ENCODE measurements around the gene EPB41L4A. TPM values are rescaled to one million over a fixed set of nuclear protein-coding genes. Genes with fewer than 3 reads are reported as not detected.
A peak's percentile ranks its signal among the peaks of the same experiment; 100 is the strongest.
"Not testable (repeated sequence)": the region's sequence is repeated elsewhere in the genome, so short reads cannot be mapped to it uniquely, and the experiment has no call there.

The EPB41L4A gene, protein sequence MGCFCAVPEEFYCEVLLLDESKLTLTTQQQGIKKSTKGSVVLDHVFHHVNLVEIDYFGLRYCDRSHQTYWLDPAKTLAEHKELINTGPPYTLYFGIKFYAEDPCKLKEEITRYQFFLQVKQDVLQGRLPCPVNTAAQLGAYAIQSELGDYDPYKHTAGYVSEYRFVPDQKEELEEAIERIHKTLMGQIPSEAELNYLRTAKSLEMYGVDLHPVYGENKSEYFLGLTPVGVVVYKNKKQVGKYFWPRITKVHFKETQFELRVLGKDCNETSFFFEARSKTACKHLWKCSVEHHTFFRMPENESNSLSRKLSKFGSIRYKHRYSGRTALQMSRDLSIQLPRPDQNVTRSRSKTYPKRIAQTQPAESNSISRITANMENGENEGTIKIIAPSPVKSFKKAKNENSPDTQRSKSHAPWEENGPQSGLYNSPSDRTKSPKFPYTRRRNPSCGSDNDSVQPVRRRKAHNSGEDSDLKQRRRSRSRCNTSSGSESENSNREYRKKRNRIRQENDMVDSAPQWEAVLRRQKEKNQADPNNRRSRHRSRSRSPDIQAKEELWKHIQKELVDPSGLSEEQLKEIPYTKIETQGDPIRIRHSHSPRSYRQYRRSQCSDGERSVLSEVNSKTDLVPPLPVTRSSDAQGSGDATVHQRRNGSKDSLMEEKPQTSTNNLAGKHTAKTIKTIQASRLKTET
- total RNA-seq = 10 to 100 TPM in 3 of 4 donors, 1 to 10 TPM in 1; 9.1 to 16.2 (median 14.1) TPM

DNA sequence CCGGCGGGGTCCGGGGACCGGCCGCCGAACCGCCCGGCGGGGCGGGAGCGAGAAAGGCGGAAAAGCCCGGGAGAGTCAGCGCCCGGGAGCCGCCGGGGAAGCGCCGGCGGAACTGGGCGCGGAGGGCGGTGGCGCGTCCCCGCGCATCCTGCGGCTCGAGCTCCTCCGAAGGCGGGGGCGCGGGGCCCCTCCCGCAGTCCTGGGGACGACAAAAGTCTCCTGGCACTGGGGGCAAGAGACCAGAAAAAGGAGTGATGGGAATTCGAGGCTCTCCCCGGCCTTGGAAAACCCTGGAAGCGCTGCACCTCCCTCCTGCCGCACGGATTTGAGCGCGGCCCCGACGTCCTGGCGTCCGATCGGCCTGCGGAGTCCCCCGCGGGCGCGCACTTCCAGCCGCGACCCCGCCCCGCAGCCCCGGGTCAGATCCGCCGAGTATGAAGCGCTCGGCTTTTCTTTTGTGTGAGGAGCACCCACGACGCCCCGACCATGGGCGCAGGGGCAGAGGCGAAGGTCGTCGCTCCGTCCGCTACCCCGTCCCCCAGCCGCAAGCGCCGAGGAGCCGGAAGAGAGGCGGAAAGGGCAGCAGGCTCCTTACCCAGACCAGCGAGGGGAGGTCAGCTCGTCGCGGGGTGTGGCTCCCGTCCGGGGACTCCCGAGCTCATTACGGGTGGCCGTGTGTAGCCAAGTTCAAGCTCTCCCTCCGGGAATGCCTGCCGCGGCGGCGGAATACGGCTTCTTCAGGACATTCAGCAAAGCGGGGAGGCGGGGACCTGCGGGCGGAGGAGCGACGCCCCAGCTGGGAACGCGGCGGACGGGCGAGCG is at the start of gene EPB41L4A:
EPB41L4A (minus strand) TSS at position 114 of the 822 bp plus-strand sequence. CDS start 238 bp downstream, outside the sequence.
- TF ChIP-seq, protein P1, sequence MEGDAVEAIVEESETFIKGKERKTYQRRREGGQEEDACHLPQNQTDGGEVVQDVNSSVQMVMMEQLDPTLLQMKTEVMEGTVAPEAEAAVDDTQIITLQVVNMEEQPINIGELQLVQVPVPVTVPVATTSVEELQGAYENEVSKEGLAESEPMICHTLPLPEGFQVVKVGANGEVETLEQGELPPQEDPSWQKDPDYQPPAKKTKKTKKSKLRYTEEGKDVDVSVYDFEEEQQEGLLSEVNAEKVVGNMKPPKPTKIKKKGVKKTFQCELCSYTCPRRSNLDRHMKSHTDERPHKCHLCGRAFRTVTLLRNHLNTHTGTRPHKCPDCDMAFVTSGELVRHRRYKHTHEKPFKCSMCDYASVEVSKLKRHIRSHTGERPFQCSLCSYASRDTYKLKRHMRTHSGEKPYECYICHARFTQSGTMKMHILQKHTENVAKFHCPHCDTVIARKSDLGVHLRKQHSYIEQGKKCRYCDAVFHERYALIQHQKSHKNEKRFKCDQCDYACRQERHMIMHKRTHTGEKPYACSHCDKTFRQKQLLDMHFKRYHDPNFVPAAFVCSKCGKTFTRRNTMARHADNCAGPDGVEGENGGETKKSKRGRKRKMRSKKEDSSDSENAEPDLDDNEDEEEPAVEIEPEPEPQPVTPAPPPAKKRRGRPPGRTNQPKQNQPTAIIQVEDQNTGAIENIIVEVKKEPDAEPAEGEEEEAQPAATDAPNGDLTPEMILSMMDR (IDR thresholded peaks at IDR 0.05) = no peak
- TF ChIP-seq POLR2A (IDR thresholded peaks at IDR 0.05) = no peak
- peak; percentile 49 to 93 for DNase-seq (ENCODE audit: low spot score in 2 of 2)
- H3K4me3 ChIP-seq (ENCODE audit: low read depth, poor library complexity, severe bottlenecking) = peak within 1 kb of the TSS; percentile 84
- intact Hi-C loops (cut with DNase I; ENCODE audit: low total_unique reads) = loop anchor here (5.0 kb wide), 1 partner anchor 737 kb away; no protein-coding TSS in a partner anchor
- WGBS, 2 donors = 1% methylated on average over 42 to 51 of the region's 103 CpGs

DNA sequence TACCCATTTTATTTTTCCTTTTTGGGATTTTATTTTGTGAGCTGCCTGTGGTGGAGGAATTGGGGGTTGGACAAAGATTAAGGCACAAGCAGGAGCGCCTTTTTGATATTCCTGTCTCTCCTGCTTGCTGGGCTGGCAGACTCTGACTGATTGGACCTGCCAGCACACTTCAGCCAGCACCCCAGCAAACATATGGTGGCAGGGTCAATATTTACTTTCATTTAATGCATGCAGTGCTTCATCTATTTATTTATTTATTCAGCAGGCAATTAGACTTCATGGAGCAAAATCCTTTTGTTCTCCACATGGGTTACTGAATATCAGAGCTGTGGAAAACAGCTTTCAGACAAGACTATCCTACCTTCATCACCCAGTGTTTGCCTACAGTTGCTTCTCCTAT is 48.4 kb upstream of the EPB41L4A start:
- no peak overlapping the region for H3K4me3 ChIP-seq (ENCODE audit: low read depth, poor library complexity, severe bottlenecking)
- 91 to 100% methylated on average over 1 of the region's 1 CpG for WGBS, 2 donors
- intact Hi-C loops (cut with DNase I; ENCODE audit: low total_unique reads) = no loop called here
- no peak for DNase-seq (ENCODE audit: low spot score in 2 of 2)
- no peak for TF ChIP-seq POLR2A (IDR thresholded peaks at IDR 0.05)
- TF ChIP-seq, protein P1 (IDR thresholded peaks at IDR 0.05) = no peak

DNA sequence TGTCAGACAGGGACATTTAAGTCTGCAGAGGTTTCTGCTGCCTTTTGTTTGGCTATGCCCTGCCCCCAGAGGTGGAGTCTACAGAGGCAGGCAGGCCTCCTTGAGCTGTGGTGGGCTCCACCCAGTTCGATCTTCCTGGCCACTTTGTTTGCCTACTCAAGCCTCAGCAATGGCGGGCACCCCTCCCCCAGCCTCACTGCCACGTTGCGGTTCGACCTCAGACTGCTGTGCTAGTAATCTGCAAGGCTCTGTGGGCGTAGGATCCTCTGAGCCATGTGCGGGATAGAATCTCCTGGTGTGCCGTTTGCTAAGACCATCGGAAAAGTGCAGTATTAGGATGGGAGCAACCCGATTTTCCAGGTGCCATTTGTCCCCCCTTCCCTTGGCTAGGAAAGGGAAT is 47.2 kb upstream of the EPB41L4A start:
- H3K4me3 ChIP-seq (ENCODE audit: low read depth, poor library complexity, severe bottlenecking); intact Hi-C loops (cut with DNase I; ENCODE audit: low total_unique reads); DNase-seq (ENCODE audit: low spot score in 2 of 2): not testable (repeated sequence)
- WGBS, 2 donors = 92 to 94% methylated on average over 10 of the region's 10 CpGs

DNA sequence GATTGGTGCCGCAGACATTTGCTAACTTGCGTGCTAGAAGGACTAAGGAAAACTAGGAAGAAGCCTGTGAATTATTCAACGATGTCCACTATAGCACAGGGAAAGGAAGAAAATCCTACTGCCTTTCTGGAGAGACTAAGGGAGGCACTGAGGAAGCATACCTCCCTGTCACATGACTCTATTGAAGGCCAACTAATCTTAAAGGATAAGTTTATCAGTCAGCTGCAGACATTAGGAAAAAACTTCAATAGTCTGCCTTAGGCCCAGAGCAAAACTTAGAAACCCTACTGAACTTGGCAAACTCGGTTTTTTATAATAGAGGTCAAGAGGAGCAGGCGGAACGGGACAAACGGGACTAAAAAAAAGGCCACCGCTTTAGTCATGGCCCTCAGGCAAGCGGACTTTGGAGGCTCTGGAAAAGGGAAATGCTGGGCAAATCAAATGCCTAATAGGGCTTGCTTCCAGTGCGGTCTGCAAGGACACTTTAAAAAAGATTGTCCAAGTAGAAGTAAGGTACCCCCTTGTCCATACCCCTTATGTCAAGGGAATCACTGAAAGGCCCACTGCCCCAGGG is 28.2 kb upstream of the EPB41L4A start:
- intact Hi-C loops (cut with DNase I; ENCODE audit: low total_unique reads); DNase-seq (ENCODE audit: low spot score in 2 of 2); H3K4me3 ChIP-seq (ENCODE audit: low read depth, poor library complexity, severe bottlenecking): not testable (repeated sequence)
- 81 to 88% methylated on average over 10 of the region's 10 CpGs for WGBS, 2 donors

DNA sequence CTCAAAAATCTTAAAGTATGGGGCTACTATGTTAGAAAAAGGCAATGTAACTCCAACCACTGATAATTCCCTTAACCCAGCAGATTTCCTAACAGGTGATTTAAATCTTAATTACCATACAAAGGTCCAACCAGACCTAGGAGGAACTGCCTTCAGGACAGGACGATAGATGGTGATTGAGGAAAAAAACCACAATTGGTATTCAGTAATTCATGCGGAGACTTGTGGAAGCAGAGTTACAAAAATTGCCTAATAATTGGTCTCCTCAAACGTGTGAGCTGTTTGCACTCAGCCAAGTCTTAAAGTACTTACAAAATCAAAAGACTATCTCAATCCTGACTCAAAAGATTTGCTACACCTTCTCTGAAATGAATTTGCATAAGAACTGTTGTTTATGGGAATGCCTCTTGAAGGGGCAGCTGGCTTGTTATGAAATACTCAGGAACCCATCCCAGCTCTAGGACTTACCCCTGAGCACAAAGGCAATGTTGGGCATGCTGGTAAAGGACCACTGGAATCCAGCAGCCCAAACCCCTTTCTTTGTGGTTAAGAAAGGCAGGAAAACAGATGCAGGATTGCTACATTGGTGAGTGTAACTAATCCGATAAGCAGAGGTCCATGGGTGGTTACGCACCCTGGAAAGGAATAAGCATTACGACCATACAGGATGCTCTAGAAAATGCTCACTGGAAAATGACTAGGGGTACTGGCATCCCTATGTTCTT is 26.7 kb upstream of the EPB41L4A start:
- TF ChIP-seq, protein P1 (IDR thresholded peaks at IDR 0.05) = no peak
- no peak for TF ChIP-seq POLR2A (IDR thresholded peaks at IDR 0.05)
- no peak overlapping the region for H3K4me3 ChIP-seq (ENCODE audit: low read depth, poor library complexity, severe bottlenecking)
- intact Hi-C loops (cut with DNase I; ENCODE audit: low total_unique reads) = no loop called here
- WGBS, 2 donors = 64 to 68% methylated on average over 6 of the region's 6 CpGs
- DNase-seq (ENCODE audit: low spot score in 2 of 2) = no peak

DNA sequence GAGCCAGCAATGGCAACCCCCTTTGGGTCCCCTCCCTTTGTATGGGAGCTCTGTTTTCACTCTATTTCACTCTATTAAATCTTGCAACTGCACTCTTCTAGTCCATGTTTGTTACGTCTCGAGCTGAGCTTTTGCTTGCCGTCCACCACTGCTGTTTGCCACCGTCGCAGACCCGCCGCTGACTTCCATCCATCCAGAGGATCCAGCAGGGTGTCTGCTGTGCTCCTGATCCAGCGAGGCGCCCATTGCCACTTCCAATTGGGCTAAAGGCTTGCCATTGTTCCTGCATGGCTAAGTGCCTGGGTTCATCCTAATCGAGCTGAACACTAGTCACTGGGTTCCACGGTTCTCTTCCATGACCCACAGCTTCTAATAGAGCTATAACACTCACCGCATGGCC is 24.9 kb upstream of the EPB41L4A start:
- intact Hi-C loops (cut with DNase I; ENCODE audit: low total_unique reads); DNase-seq (ENCODE audit: low spot score in 2 of 2): not testable (repeated sequence)
- 96 to 99% methylated on average over 12 of the region's 12 CpGs for WGBS, 2 donors

More for the DNA sequence above, 24.9 kb upstream of the EPB41L4A start:
- not testable (repeated sequence) for H3K4me3 ChIP-seq (ENCODE audit: low read depth, poor library complexity, severe bottlenecking)

Data from lower leg skin (tissue), 4 donors.